Large intestine (tissue), 3 donors: ENCODE data around the gene CFAP251. TPM values are rescaled to one million over a fixed set of nuclear protein-coding genes. Genes with fewer than 3 reads are reported as not detected.
"Not testable (repeated sequence)": the region's sequence is repeated elsewhere in the genome, so short reads cannot be mapped to it uniquely, and the experiment has no call there.

Experiments
- DNase-seq, 2 donors: peaks; one replicate each; pipeline versions ENCODE4 v3.0.0 to v3.0.0-alpha.2; 2013
- H3K27ac ChIP-seq: one replicate; pipeline ENCODE4 v1.5.1; 2013; ENCODE audit warnings: low read length
- H3K27me3 ChIP-seq: 2 replicates; pipeline ENCODE4 v1.6.1; 2013; ENCODE audit warnings: low read length; ENCODE audit not compliant: control insufficient read depth, insufficient read depth
- H3K36me3 ChIP-seq: 2 replicates; pipeline ENCODE4 v1.6.1; 2013; ENCODE audit warnings: low read length; ENCODE audit not compliant: control insufficient read depth, insufficient read depth
- H3K4me1 ChIP-seq: one replicate; pipeline ENCODE4 v1.6.1; 2013; ENCODE audit warnings: low read length; ENCODE audit not compliant: control insufficient read depth, insufficient read depth
- H3K4me3 ChIP-seq: one replicate; pipeline ENCODE4 v1.5.1; 2013; ENCODE audit warnings: low read length
- H3K9me3 ChIP-seq: one replicate; pipeline ENCODE4 v1.6.1; 2013; ENCODE audit warnings: mild to moderate bottlenecking, low read depth, low read length, moderate library complexity; ENCODE audit not compliant: control insufficient read depth
- WGBS: methylation state at CpG from one replicate; pipeline ENCODE4 v1.1.5; 2013; ENCODE audit warnings: low lambda C conversion rate; ENCODE audit not compliant: insufficient coverage; 5-methylcytosine and 5-hydroxymethylcytosine counted together
- polyA plus RNA-seq: library from polyadenylated mRNA; unstranded; fragments of 120-200 nt; gene quantifications from one replicate; pipeline ENCODE4 v1.2.1, GENCODE V29; 2013

The CFAP251 gene
- polyA plus RNA-seq, 1 donor: 2.2 TPM

- WGBS: no CpG with 5 or more reads among the region's 6 CpGs
- H3K27ac ChIP-seq: peak overlapping the region; percentile 99
- H3K4me3 ChIP-seq: peak overlapping the region; percentile 98
- H3K4me1 ChIP-seq: peaks cover 31% of the 10 kb centered on the region
- H3K9me3 ChIP-seq: no peaks in the 10 kb centered on the region
- H3K36me3 ChIP-seq: peaks cover 3% of the 10 kb centered on the region
- peaks cover 5% of the 10 kb centered on the region for H3K27me3 ChIP-seq
- no peak for DNase-seq
These were observed 30.3 kb upstream of the CFAP251 start for GRCh38 chr12:121888083-121888477.

GRCh38 chr12:121888478-121889273 is 29.7 kb upstream of the CFAP251 start, which contains the start of gene PSMD9:
PSMD9 (plus strand) TSS chr12:121888790; CDS start chr12:121888857, 67 bp downstream.
- no CpG with 5 or more reads among the region's 67 CpGs for WGBS
- Histone ChIP-seq H3K4me3 (peak within 1 kb of the TSS; percentile 98), H3K36me3 (peaks cover 3% of the 10 kb centered on the region), H3K4me1 (peaks cover 37% of the 10 kb centered on the region), H3K27ac (peak within 1 kb of the TSS; percentile 99), H3K9me3 (no peaks in the 10 kb centered on the region), H3K27me3 (peaks cover 3% of the 10 kb centered on the region)
- DNase-seq: peak; percentile 97 to 99

- Histone ChIP-seq H3K27ac (peak overlapping the region; percentile 99), H3K36me3 (peaks cover 3% of the 10 kb centered on the region), H3K4me3 (peak overlapping the region; percentile 98), H3K4me1 (peaks cover 42% of the 10 kb centered on the region), H3K9me3 (no peaks in the 10 kb centered on the region), H3K27me3 (peaks cover 3% of the 10 kb centered on the region)
- DNase-seq: no peak
- no CpG with 5 or more reads among the region's 7 CpGs for WGBS
These were observed 29.1 kb upstream of the CFAP251 start for GRCh38 chr12:121889274-121889624.

GRCh38 chr12:121889661-121890060 is 28.7 kb upstream of the CFAP251 start:
- H3K36me3 ChIP-seq, H3K27me3 ChIP-seq, H3K9me3 ChIP-seq, H3K27ac ChIP-seq, DNase-seq: not testable (repeated sequence)
- peak overlapping the region; percentile 98 for H3K4me3 ChIP-seq
- no CpG with 5 or more reads among the region's 6 CpGs for WGBS
- H3K4me1 ChIP-seq: peaks cover 46% of the 10 kb centered on the region

- Histone ChIP-seq H3K4me1 (peaks cover 46% of the 10 kb centered on the region), H3K9me3 (no peaks in the 10 kb centered on the region), H3K36me3 (peaks cover 25% of the 10 kb centered on the region), H3K27ac (peak overlapping the region; percentile 5), H3K4me3 (no peak overlapping the region), H3K27me3 (no peaks in the 10 kb centered on the region)
- peak in 1 of 2 donors; percentile 41 for DNase-seq
- no CpG with 5 or more reads among the region's 13 CpGs for WGBS
These were observed 25.5 kb upstream of the CFAP251 start for GRCh38 chr12:121892673-121893561.

DNA sequence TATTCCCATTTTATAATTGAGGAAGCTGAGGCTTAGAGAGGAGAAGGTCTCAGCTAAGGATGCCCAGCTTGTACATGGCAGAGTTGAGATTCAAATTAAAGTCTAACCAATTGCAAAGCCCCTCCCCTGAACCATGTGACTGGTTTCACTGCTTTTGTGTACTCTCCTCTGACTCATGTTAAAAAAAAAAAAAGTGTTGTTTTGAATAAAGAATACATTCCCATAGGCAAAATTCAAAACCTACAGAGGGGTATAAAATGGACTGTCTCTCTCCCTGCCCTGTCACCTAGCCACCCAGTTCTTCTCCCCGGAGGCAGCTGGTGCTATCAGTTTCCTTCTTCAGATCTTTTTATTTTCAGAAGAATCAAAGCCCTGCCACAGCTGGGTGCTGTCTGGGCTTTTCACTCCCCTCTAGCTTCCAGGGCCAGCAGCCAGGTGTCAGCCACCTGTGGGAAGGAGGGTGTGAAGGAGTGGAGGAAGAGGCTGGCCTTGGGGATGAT is 24.4 kb upstream of the CFAP251 start:
- H3K4me1 ChIP-seq: peaks cover 43% of the 10 kb centered on the region
- H3K27me3 ChIP-seq: no peaks in the 10 kb centered on the region
- no CpG with 5 or more reads among the region's 1 CpG for WGBS
- peaks cover 30% of the 10 kb centered on the region for H3K36me3 ChIP-seq
- peak in 1 of 2 donors; percentile 56 for DNase-seq
- H3K4me3 ChIP-seq: no peak overlapping the region
- H3K27ac ChIP-seq: peak overlapping the region; percentile 35
- H3K9me3 ChIP-seq: no peaks in the 10 kb centered on the region

DNA sequence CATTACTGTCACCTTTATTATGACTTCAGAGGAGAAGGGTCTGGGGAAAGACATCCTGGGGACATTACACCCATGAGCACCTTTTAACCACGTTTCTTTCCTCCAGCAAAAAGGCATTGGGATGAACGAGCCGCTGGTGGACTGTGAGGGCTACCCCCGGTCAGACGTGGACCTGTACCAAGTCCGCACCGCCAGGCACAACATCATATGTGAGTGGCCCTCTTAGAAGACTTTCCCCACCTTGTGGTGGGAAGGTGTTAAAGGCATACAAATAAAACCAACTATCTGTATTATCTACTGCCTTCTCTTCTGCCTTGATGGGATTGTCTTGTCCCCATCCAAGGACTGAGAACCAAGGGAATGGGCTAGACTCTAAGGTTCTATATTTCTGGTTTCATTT is 23.8 kb upstream of the CFAP251 start:
- peaks cover 38% of the 10 kb centered on the region for H3K4me1 ChIP-seq
- DNase-seq: peak in 1 of 2 donors; percentile 46
- H3K9me3 ChIP-seq: no peaks in the 10 kb centered on the region
- no peak overlapping the region for H3K4me3 ChIP-seq
- H3K27me3 ChIP-seq: no peaks in the 10 kb centered on the region
- no CpG with 5 or more reads among the region's 7 CpGs for WGBS
- no peak overlapping the region for H3K27ac ChIP-seq
- peaks cover 36% of the 10 kb centered on the region for H3K36me3 ChIP-seq

GRCh38 chr12:121898287-121898686 is 20.1 kb upstream of the CFAP251 start:
- Histone ChIP-seq H3K27ac (no peak overlapping the region), H3K4me3 (no peak overlapping the region), H3K27me3 (no peaks in the 10 kb centered on the region), H3K9me3 (no peaks in the 10 kb centered on the region), H3K4me1 (peaks cover 13% of the 10 kb centered on the region), H3K36me3 (peaks cover 65% of the 10 kb centered on the region)
- DNase-seq: no peak
- WGBS: no CpG with 5 or more reads among the region's 5 CpGs

DNA sequence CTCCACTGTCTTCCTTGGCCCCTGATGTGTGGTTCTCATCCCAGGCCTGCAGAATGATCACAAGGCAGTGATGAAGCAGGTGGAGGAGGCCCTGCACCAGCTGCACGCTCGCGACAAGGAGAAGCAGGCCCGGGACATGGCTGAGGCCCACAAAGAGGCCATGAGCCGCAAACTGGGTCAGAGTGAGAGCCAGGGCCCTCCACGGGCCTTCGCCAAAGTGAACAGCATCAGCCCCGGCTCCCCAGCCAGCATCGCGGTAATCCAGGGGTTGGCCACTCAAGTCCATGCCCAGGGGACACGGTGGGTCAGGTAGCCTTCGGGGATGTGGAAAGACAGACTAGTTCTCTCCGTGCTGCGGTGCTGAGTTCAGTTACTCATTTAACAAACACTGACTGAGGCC is 18.8 kb upstream of the CFAP251 start:
- H3K27ac ChIP-seq: no peak overlapping the region
- H3K36me3 ChIP-seq: peaks cover 74% of the 10 kb centered on the region
- peaks cover under 1% of the 10 kb centered on the region for H3K4me1 ChIP-seq
- H3K4me3 ChIP-seq: no peak overlapping the region
- no peaks in the 10 kb centered on the region for H3K27me3 ChIP-seq
- no peak for DNase-seq
- WGBS: no CpG with 5 or more reads among the region's 14 CpGs
- no peaks in the 10 kb centered on the region for H3K9me3 ChIP-seq

DNA sequence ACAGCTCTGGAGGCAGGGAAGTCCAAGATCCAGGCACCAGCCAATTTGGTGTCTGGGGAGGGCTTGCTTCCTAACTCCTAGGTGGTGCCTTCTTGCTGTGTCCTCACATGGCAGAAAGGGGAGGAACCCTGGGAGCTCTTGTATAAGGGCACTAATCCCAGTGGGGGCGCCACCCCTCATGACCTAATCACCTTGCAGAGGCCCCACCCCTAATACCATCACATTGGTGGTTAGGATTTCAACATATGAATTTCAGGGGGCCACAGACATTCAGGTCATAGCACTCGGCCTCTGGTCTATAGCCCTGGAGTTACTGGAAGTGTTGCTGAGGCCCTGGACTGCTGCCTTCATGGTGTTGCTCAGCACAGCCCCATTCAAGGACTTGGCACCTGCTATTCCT is 15.2 kb upstream of the CFAP251 start:
- Histone ChIP-seq H3K27ac (no peak overlapping the region), H3K9me3 (no peaks in the 10 kb centered on the region), H3K27me3 (no peaks in the 10 kb centered on the region), H3K4me3 (no peak overlapping the region), H3K36me3 (peaks cover 66% of the 10 kb centered on the region), H3K4me1 (no peaks in the 10 kb centered on the region)
- no peak for DNase-seq
- WGBS: no CpG with 5 or more reads among the region's 2 CpGs
